Upper lobe of left lung (tissue), 6 donors: ENCODE results near the gene EFCC1. TPM values are rescaled to one million over a fixed set of nuclear protein-coding genes. Genes with fewer than 3 reads are reported as not detected.
A peak's percentile ranks its signal among the peaks of the same experiment; 100 is the strongest.
"Not testable (repeated sequence)": the region's sequence is repeated elsewhere in the genome, so short reads cannot be mapped to it uniquely, and the experiment has no call there.

Source experiments
- ATAC-seq, 2 donors: fragments of 200-7000 bp; cut with Tn5 transposase; one replicate each; pipeline ENCODE4 v1.9.1; 2022; ENCODE audit warnings: mild to moderate bottlenecking in 2 of 2, moderate library complexity in 2 of 2; ENCODE audit not compliant: low FRiP score in 2 of 2
- DNase-seq, 2 donors: peaks; one replicate each; pipeline ENCODE4 v3.0.0-alpha.2; 2019 to 2020
- H3K27ac ChIP-seq, 4 donors: fragments of 200-600 bp; sonication (generic); one replicate each; pipeline ENCODE4 v1.5.1; 2016 to 2019
- H3K27me3 ChIP-seq, 4 donors: fragments of 200-600 bp; sonication (generic); one replicate each; pipeline ENCODE4 v1.5.1; 2017 to 2019
- H3K36me3 ChIP-seq, 4 donors: fragments of 200-600 bp; sonication (generic); one replicate each; pipeline ENCODE4 v1.5.1; 2016 to 2019
- H3K4me1 ChIP-seq, 4 donors: fragments of 200-600 bp; sonication (generic); one replicate each; pipeline ENCODE4 v1.5.1; 2018 to 2019
- H3K4me3 ChIP-seq, 4 donors: fragments of 200-600 bp; sonication (generic); one replicate each; pipeline ENCODE4 v1.5.1; 2017 to 2019; ENCODE audit warnings: mild to moderate bottlenecking in 2 of 4, moderate library complexity in 1 of 4
- H3K9me3 ChIP-seq, 4 donors: fragments of 200-600 bp; sonication (generic); one replicate each; pipeline ENCODE4 v1.5.1; 2018 to 2019
- EP300 ChIP-seq, 4 donors: sonication (generic); formaldehyde crosslinking; IDR thresholded peaks; one replicate each; pipeline ENCODE4 v1.5.1; 2017; ENCODE audit warnings: antibody characterized with exemption in 4 of 4, control low read depth in 2 of 4
- POLR2A ChIP-seq, 4 donors: fragments of 450-650 bp; IDR thresholded peaks; one replicate each; pipeline ENCODE4 v1.5.1; 2016 to 2017; ENCODE audit warnings: antibody characterized with exemption in 4 of 4, mild to moderate bottlenecking in 2 of 4
- POLR2AphosphoS5 ChIP-seq, 2 donors: sonication (generic); formaldehyde crosslinking; IDR thresholded peaks; one replicate each; pipeline ENCODE4 v1.5.1; 2017; ENCODE audit warnings: antibody characterized with exemption in 2 of 2
- WGBS, 2 donors: methylation state at CpG; one replicate each; pipeline ENCODE4 v1.1.5; 2017 to 2018; 5-methylcytosine and 5-hydroxymethylcytosine counted together
- total RNA-seq, 6 donors: library from RNA; depleted of rRNA in 4 of 6; stranded (reverse); fragments of >200 nt in 4 of 6; gene quantifications; one replicate each; pipeline versions ENCODE4 v1.1.0 to v1.2.1, GENCODE V29; 2016 to 2021
- TF ChIP-seq, protein P1 (sequence below), 6 experiments: fragments of 450-650 bp in 4 of 6; fragments of 200-600 bp in 2 of 6; sonication (generic) in 2 of 6; IDR thresholded peaks; one replicate each; pipeline ENCODE4 v1.5.1; 2016 to 2019; ENCODE audit warnings: antibody characterized with exemption in 6 of 6
- donor health status: DM: no; HTN: no; CAD: no; lungs with moderate emphysema.
- donor health status: DM: no; HTN: yes; CAD: no; lungs with severe emphysema.

EFCC1 gene
- total RNA-seq, 6 donors from 2014 or later, result 3.1 to 20.6 (median 11.4) TPM

DNA sequence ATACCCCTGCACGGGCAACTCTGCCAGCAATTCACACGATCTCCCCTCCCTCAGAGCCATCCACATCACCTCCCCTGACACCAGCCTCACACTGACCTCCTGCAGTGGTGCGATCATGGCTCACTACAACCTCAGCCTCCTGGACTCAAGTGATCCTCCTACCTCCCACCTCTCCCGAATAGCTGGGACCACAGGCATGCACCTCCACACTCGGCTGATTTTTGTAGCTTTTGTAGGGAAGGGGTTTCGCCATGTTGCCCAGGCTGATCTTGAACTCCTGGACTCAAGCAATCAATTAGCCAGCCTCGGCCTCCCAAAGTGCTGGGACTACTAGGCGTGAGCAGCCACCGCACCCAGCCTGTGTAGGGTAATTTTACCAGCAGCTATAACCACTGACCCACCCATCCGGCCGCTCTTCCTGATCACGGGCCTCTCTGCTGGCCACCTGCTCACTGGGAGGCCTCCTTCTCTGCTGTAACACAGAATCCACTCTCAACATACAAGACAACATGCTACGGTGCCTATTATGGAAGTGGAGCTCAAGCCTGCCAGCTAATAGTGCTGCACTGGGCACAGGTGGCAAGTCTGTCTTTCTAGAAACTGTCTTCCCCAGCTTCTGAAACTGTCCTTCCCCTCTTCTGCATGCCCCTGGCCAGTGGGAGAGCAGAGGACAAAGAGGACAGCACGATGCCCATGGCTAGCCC is 64.1 kb downstream of the EFCC1 start:
- H3K27ac ChIP-seq, result no peak overlapping the region
- H3K36me3 ChIP-seq, result no peaks in the 10 kb centered on the region
- no peak for DNase-seq
- WGBS, 2 donors, result 90 to 93% methylated on average over 13 to 14 of the region's 14 CpGs
- no peak overlapping the region for H3K4me3 ChIP-seq
- H3K9me3 ChIP-seq, result no peaks in the 10 kb centered on the region
- peaks cover 0 to 15% (median 6%) of the 10 kb centered on the region in 4 donors for H3K4me1 ChIP-seq
- no peaks in the 10 kb centered on the region for H3K27me3 ChIP-seq
- no peak for ATAC-seq
- TF ChIP-seq EP300 (IDR thresholded peaks at IDR 0.05) (no peak), POLR2AphosphoS5 (IDR thresholded peaks at IDR 0.05) (no peak), POLR2A (IDR thresholded peaks at IDR 0.05) (no peak)
- TF ChIP-seq, protein P1, sequence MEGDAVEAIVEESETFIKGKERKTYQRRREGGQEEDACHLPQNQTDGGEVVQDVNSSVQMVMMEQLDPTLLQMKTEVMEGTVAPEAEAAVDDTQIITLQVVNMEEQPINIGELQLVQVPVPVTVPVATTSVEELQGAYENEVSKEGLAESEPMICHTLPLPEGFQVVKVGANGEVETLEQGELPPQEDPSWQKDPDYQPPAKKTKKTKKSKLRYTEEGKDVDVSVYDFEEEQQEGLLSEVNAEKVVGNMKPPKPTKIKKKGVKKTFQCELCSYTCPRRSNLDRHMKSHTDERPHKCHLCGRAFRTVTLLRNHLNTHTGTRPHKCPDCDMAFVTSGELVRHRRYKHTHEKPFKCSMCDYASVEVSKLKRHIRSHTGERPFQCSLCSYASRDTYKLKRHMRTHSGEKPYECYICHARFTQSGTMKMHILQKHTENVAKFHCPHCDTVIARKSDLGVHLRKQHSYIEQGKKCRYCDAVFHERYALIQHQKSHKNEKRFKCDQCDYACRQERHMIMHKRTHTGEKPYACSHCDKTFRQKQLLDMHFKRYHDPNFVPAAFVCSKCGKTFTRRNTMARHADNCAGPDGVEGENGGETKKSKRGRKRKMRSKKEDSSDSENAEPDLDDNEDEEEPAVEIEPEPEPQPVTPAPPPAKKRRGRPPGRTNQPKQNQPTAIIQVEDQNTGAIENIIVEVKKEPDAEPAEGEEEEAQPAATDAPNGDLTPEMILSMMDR (IDR thresholded peaks at IDR 0.05), result no peak

DNA sequence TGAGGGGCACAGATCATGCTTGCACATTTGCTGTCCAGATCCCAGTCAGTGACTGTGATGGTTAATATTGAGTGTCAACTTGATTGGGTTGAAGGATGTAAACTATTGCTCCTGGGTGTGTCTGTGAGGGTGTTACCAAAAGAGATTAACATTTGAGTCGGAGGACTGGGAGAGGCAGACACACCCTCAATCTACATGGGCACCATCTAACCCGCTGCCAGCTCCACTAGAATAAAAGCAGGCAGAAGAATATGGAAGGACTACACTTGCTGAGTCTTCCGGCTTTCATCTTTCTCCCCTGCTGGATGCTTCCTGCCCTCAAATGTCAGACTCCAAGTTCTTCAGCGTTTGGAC is 64.6 kb downstream of the EFCC1 start:
- 75 to 81% methylated on average over 4 of the region's 4 CpGs for WGBS, 2 donors
- Histone ChIP-seq H3K27ac (no peak overlapping the region), H3K36me3 (no peaks in the 10 kb centered on the region), H3K9me3 (no peaks in the 10 kb centered on the region), H3K4me3 (no peak overlapping the region), H3K4me1 (peaks cover 0 to 15% (median 6%) of the 10 kb centered on the region in 4 donors), H3K27me3 (no peaks in the 10 kb centered on the region)
- DNase-seq (no peak), ATAC-seq (no peak)
- no peak for TF ChIP-seq EP300 (IDR thresholded peaks at IDR 0.05)
- TF ChIP-seq, protein P1 (IDR thresholded peaks at IDR 0.05), result no peak
- no peak for TF ChIP-seq POLR2A (IDR thresholded peaks at IDR 0.05)
- no peak for TF ChIP-seq POLR2AphosphoS5 (IDR thresholded peaks at IDR 0.05)

DNA sequence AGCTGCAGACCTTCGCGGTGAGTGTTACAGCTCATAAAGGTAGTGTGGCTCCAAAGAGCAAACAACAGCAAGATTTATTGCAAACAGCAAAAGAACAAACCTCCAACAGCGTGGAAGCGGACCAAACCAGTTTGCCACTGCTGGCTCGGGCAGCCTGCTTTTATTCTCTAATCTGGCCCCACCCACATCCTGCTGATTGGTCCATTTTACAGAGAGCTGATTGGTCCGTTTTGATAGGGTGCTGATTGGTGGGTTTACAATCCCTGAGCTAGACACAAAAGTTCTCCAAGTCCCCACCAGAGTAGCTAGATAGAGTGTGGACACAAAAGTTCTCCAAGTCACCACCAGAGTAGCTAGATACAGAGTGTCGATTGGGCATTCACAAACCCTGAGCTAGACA is 66.6 kb downstream of the EFCC1 start:
- H3K36me3 ChIP-seq, H3K9me3 ChIP-seq, H3K27ac ChIP-seq, ATAC-seq, DNase-seq, H3K4me3 ChIP-seq, H3K27me3 ChIP-seq: not testable (repeated sequence)
- TF ChIP-seq, protein P1 (IDR thresholded peaks at IDR 0.05), result peak in 1 of 6 experiments; percentile 15
- peaks cover 0 to 15% (median 6%) of the 10 kb centered on the region in 4 donors for H3K4me1 ChIP-seq
- WGBS, 2 donors, result 93 to 94% methylated on average over 6 to 7 of the region's 7 CpGs

DNA sequence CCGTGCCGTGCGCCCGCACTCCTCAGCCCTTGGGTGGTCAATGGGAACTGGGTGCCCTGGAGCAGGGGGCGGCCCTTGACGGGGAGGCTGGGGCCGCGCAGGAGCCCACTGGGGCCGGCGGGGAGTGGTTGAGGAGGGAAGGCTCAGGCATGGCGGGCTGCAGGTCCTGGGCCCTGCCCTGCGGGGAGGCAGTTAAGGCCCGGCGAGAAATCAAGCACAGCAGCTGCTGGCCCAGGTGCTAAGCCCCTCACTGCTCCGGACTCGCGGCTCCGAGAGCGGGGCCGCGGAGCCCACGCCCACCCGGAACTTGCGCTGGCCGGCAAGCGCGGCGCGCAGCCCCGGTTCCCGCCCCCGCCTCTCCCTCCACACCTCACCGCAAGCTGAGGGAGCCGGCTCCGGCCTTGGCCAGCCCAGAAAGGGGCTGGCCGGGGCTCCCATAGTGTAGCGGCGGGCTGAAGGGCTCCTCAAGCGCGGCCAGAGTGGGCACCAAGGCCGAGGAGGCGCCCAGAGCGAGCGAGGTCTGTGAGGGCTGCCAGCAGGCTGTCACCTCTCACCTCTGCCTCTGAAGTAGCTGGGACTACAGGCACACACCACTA is 67.3 kb downstream of the EFCC1 start:
- H3K9me3 ChIP-seq, result no peaks in the 10 kb centered on the region
- no peak for TF ChIP-seq POLR2A (IDR thresholded peaks at IDR 0.05)
- TF ChIP-seq, protein P1 (IDR thresholded peaks at IDR 0.05), result no peak
- TF ChIP-seq EP300 (IDR thresholded peaks at IDR 0.05), result no peak
- no peak for TF ChIP-seq POLR2AphosphoS5 (IDR thresholded peaks at IDR 0.05)
- H3K4me1 ChIP-seq, result peaks cover 0 to 15% (median 6%) of the 10 kb centered on the region in 4 donors
- ATAC-seq, result peak in 1 of 2 donors; percentile 74
- H3K27me3 ChIP-seq, result no peaks in the 10 kb centered on the region
- peak in 1 of 2 donors; percentile 90 for DNase-seq
- no peaks in the 10 kb centered on the region for H3K36me3 ChIP-seq
- H3K27ac ChIP-seq, result peak overlapping the region in 3 of 4 donors; percentile 26 to 73 (median 35)
- WGBS, 2 donors, result 5 to 23% methylated on average over 4 to 15 of the region's 44 CpGs
- H3K4me3 ChIP-seq, result peak overlapping the region in 3 of 4 donors; percentile 38 to 52 (median 49)
